ENCODE results near the gene DDX56.
A peak's percentile ranks its signal among the peaks of the same experiment; 100 is the strongest.
"Not testable (repeated sequence)": the region's sequence is repeated elsewhere in the genome, so short reads cannot be mapped to it uniquely, and the experiment has no call there.

DDX56 gene

DNA sequence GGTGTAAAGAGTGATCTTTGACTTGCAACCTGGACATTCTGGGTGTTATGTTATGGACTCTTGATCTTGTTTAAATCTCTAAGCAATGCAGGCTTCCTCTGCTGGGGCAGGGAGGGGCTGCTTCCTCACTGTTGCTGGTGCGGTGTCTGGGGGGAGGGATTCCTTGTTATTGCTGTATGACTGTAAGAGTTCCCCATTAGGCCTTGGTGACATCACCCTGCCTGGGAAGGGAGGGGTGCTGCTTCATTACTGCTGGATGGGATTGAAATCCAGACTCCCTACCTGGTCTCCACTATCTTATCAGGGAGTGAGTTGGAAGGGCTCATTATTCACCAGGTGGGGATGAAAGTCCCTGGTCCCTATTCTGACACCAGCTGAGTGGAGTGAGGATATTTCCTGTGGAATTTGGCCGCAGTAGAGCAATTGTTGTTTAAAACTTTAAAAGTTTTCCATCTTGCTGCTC is 41.5 kb upstream of the DDX56 start:
- H3K4me3 ChIP-seq (ENCODE audit: low read length in 2 of 2) = no peak overlapping the region
- H3K27me3 ChIP-seq (ENCODE audit: control insufficient read depth in 1 of 2, insufficient read depth in 2 of 2, low read length in 2 of 2) = no peaks in the 10 kb centered on the region
- no peak overlapping the region for H3K27ac ChIP-seq (ENCODE audit: low read length)
- H3K9me3 ChIP-seq (ENCODE audit: control insufficient read depth in 2 of 2, low read length in 2 of 2) = no peaks in the 10 kb centered on the region
- H3K4me1 ChIP-seq (ENCODE audit: control insufficient read depth, insufficient read depth, low read length) = peaks cover 5% of the 10 kb centered on the region
- peaks cover 0 to 4% of the 10 kb centered on the region in 2 donors for H3K36me3 ChIP-seq (ENCODE audit: control insufficient read depth in 2 of 2, insufficient read depth in 2 of 2, low read length in 2 of 2)
- H3K9ac ChIP-seq (ENCODE audit: low read length in 2 of 2) = peak overlapping the region in 1 of 2 donors; percentile 18

DNA sequence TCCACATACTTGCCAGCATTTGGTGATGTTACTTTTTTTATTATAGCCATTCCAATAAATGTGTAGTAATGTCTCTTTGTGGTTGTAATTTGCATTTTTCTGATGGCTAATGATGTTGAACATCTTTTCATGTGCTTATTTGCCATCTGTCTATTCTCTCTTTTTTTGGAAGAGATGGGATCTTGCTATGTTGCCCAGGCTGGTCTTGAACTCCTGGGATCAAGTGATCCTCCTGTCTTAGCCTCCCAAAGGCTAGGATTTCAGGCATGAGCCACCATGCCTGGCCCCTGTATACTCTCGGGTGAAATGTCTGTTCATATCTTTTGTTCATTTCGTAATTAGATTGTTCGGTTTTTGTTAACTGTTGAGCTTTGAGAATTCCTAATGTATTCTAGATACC is 36.1 kb upstream of the DDX56 start:
- H3K9ac ChIP-seq (ENCODE audit: low read length in 2 of 2) = no peak overlapping the region
- no peak overlapping the region for H3K27ac ChIP-seq (ENCODE audit: low read length)
- H3K4me3 ChIP-seq (ENCODE audit: low read length in 2 of 2) = no peak overlapping the region
- no peaks in the 10 kb centered on the region for H3K9me3 ChIP-seq (ENCODE audit: control insufficient read depth in 2 of 2, low read length in 2 of 2)
- H3K27me3 ChIP-seq (ENCODE audit: control insufficient read depth in 1 of 2, insufficient read depth in 2 of 2, low read length in 2 of 2) = no peaks in the 10 kb centered on the region
- peaks cover 11% of the 10 kb centered on the region for H3K4me1 ChIP-seq (ENCODE audit: control insufficient read depth, insufficient read depth, low read length)
- H3K36me3 ChIP-seq (ENCODE audit: control insufficient read depth in 2 of 2, insufficient read depth in 2 of 2, low read length in 2 of 2) = no peaks in the 10 kb centered on the region

DNA sequence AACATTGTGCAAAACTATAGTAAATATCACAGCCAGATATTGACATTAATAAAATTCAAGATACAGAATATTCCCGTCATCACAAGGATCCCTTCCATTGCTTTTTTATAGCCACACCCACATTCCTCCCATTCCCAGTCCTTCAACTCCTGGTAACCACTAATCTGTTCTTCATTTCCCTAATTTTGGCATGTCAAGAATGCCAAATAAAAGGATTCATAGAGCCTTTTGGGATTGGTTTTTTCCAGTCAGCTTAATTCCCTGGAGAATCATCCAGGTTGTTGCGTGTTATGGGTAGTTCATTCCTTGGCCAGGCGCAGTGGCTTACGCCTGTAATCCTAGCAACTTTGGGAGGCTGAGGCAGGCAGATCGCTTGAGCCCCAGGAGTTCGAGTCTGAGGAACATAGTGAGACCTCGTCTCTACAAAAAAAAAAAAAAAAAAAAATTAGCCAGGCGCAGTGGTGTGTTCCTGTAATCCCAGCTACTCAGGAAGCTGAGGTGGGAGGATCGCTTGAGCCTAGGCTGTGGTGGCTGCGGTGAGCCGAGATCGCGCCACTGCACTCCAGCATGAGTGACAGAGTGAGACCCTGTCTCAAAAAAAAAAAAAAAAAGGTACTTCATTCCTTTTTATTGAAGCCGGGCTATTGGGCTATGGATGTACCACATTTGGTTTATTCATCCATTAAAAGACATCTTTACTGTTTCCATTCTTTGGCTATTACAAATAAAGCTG is 35.4 kb upstream of the DDX56 start:
- Histone ChIP-seq H3K9ac (ENCODE audit: low read length in 2 of 2) (no peak overlapping the region), H3K36me3 (ENCODE audit: control insufficient read depth in 2 of 2, insufficient read depth in 2 of 2, low read length in 2 of 2) (no peaks in the 10 kb centered on the region), H3K4me1 (ENCODE audit: control insufficient read depth, insufficient read depth, low read length) (peaks cover 11% of the 10 kb centered on the region), H3K27me3 (ENCODE audit: control insufficient read depth in 1 of 2, insufficient read depth in 2 of 2, low read length in 2 of 2) (no peaks in the 10 kb centered on the region), H3K27ac (ENCODE audit: low read length) (no peak overlapping the region), H3K4me3 (ENCODE audit: low read length in 2 of 2) (no peak overlapping the region), H3K9me3 (ENCODE audit: control insufficient read depth in 2 of 2, low read length in 2 of 2) (no peaks in the 10 kb centered on the region)

DNA sequence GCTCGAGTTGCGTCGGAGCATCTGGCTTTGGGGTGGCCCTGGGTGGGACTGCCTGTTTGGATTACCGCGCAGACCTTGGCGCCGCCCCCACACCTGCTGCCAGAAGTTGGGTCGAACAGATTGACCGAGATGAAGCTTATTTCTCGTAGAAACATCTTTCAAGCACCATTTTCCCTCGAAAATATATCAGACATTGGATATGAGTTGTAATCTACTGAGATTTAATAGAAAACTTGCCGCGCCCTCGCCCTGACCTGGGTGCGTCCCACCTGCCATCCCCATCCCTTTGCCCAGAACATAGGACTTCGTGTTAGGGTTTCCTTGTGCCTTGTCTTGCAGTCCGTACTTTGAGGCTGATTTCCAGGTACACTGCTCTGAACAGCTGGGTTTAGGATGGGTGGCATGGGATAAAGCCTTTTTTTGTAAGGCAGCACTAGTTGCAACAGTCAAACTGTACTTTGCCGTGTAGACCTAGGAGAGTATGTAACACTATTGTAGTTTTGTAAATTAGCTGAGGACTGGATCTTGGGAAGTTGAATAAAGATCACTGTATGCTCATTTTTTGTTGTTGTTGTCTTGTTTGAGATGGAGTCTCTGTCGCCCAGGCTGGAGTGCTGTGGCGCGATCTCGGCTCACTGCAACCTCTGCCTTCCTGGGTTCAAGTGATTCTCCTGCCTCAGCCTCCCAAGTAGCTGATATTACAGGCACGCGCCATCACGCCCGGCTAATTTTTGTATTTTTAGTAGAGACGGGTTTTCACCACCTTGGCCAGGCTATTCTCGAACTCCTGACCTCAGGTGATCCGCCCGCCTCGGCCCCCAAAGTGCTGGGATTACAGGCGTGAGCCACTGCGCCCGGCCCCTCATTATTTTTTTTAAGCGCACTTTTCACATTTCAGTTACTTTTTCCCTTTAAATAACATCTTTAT is 33.7 kb upstream of the DDX56 start:
- Histone ChIP-seq H3K36me3 (ENCODE audit: control insufficient read depth in 2 of 2, insufficient read depth in 2 of 2, low read length in 2 of 2) (no peaks in the 10 kb centered on the region), H3K27me3 (ENCODE audit: control insufficient read depth in 1 of 2, insufficient read depth in 2 of 2, low read length in 2 of 2) (no peaks in the 10 kb centered on the region), H3K27ac (ENCODE audit: low read length) (peak overlapping the region; percentile 96), H3K9me3 (ENCODE audit: control insufficient read depth in 2 of 2, low read length in 2 of 2) (no peaks in the 10 kb centered on the region), H3K9ac (ENCODE audit: low read length in 2 of 2) (peak overlapping the region; percentile 81 to 95), H3K4me1 (ENCODE audit: control insufficient read depth, insufficient read depth, low read length) (peaks cover 11% of the 10 kb centered on the region), H3K4me3 (ENCODE audit: low read length in 2 of 2) (peak overlapping the region; percentile 79 to 97)

DNA sequence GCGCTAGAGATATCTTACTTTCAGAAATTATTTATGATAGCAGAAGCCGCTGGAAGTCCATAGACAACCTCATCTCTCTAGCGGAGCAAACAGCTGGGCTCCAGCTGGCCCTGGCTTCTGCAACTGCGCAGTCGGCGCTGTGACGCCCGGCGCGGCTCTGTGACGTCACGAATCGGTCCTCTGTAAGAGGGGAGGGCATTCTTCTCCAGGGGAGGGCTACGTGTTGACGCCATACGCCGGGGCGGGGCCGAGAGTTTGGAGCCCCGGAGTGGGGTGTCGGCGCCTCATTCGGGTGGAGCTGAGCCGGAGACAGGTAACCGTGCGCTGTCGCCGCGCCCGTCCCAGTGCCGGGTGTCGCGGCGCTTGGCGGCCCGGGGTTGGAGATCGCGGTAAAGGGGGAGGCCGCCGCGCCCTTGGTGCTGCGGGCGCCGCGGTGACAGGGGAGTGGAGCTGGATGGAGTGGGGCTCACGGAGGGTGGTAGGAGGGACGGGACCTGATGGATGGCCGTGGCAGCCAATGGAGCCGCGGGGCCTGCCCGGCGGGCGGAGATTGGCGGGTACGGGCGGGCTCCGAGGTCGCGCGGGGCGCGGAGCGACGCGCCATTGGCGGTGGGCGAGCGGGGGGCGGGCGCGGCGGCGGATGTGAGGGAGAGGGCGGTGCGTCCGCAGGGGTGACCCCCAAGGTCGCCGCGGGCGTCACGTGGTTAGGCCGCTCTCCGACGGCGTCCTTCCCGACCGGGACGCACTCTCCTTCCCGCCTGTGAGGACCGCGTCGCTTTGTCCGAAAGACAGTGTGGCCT is 32.8 kb upstream of the DDX56 start, which contains the start of gene OGDH:
Gene OGDH (plus strand): TSS at position 287 of the 800 bp plus-strand sequence. CDS start 17,717 bp downstream, outside the sequence.
- H3K9me3 ChIP-seq (ENCODE audit: control insufficient read depth in 2 of 2, low read length in 2 of 2) = no peaks in the 10 kb centered on the region
- peaks cover 11% of the 10 kb centered on the region for H3K4me1 ChIP-seq (ENCODE audit: control insufficient read depth, insufficient read depth, low read length)

DNA sequence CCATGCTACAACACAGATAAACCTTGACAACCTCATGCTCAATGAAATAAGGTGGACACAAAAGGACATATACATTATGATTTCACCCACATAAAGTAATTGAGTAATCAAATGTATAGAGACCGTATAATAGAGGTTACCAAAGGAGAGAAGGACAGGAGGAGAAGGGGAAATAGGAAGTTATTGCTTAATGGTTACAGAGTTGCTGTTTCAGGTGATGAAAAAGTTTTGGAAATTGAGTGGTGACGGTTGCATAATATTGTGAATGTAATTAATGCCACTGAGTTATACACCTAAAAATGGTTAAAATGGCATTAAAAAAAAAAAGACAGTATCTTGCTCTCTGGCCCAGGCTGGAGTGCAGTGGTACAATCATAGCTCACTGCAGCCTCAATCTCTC is 31.2 kb upstream of the DDX56 start:
- no peak overlapping the region for H3K9ac ChIP-seq (ENCODE audit: low read length in 2 of 2)
- H3K36me3 ChIP-seq (ENCODE audit: control insufficient read depth in 2 of 2, insufficient read depth in 2 of 2, low read length in 2 of 2) = no peaks in the 10 kb centered on the region
- no peaks in the 10 kb centered on the region for H3K9me3 ChIP-seq (ENCODE audit: control insufficient read depth in 2 of 2, low read length in 2 of 2)
- H3K4me3 ChIP-seq (ENCODE audit: low read length in 2 of 2) = no peak overlapping the region
- no peak overlapping the region for H3K27ac ChIP-seq (ENCODE audit: low read length)
- H3K4me1 ChIP-seq (ENCODE audit: control insufficient read depth, insufficient read depth, low read length) = peaks cover 11% of the 10 kb centered on the region
- H3K27me3 ChIP-seq (ENCODE audit: control insufficient read depth in 1 of 2, insufficient read depth in 2 of 2, low read length in 2 of 2) = no peaks in the 10 kb centered on the region

More for the DNA sequence above, 32.8 kb upstream of the DDX56 start, which contains the start of gene OGDH:
- Histone ChIP-seq H3K27ac (ENCODE audit: low read length) (peak within 1 kb of the TSS; percentile 96), H3K4me3 (ENCODE audit: low read length in 2 of 2) (peak within 1 kb of the TSS; percentile 89 to 97), H3K9ac (ENCODE audit: low read length in 2 of 2) (peak within 1 kb of the TSS; percentile 81 to 97), H3K27me3 (ENCODE audit: control insufficient read depth in 1 of 2, insufficient read depth in 2 of 2, low read length in 2 of 2) (no peaks in the 10 kb centered on the region), H3K36me3 (ENCODE audit: control insufficient read depth in 2 of 2, insufficient read depth in 2 of 2, low read length in 2 of 2) (no peaks in the 10 kb centered on the region)

DNA sequence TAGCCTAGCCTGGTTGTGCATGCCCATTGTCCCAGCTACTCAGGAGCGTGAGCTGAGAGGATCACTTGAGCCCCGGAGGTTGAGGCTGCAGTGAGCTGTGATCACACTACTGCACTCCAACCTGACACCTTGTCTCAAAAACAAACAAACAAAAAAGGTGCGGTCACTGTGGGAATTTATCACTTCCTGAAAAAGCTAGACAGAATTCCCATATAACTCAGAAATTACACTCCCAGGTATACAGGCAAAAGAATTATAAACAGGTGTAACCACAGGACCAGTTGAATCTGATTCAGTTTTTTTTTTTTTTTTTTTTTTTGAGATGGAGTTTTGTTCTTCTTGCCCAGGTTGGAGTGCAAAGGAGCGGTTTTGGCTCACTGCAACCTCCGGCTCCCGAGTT is 29.5 kb upstream of the DDX56 start:
- H3K27ac ChIP-seq (ENCODE audit: low read length) = no peak overlapping the region
- H3K4me1 ChIP-seq (ENCODE audit: control insufficient read depth, insufficient read depth, low read length) = peaks cover 8% of the 10 kb centered on the region
- H3K27me3 ChIP-seq (ENCODE audit: control insufficient read depth in 1 of 2, insufficient read depth in 2 of 2, low read length in 2 of 2) = no peaks in the 10 kb centered on the region
- H3K9me3 ChIP-seq (ENCODE audit: control insufficient read depth in 2 of 2, low read length in 2 of 2) = no peaks in the 10 kb centered on the region
- no peak overlapping the region for H3K9ac ChIP-seq (ENCODE audit: low read length in 2 of 2)
- no peaks in the 10 kb centered on the region for H3K36me3 ChIP-seq (ENCODE audit: control insufficient read depth in 2 of 2, insufficient read depth in 2 of 2, low read length in 2 of 2)
- H3K4me3 ChIP-seq (ENCODE audit: low read length in 2 of 2) = no peak overlapping the region

DNA sequence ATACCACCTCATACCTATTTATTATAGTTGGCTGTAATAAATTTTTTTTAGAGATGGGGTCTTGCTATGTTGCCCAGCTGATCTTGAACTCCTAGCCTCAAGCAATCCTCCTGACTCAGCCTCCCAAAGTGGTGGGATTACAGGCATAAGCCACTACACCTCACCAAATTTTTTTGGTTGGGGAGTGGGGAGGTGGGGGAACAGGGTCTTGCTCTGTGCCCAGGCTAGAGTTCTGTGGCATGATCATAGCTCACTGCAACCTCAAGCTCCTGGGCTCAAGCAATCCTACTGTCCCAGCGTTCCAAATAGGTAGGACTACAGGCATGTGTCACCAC is 28.8 kb upstream of the DDX56 start:
- Histone ChIP-seq H3K27ac (ENCODE audit: low read length) (no peak overlapping the region), H3K4me3 (ENCODE audit: low read length in 2 of 2) (no peak overlapping the region), H3K36me3 (ENCODE audit: control insufficient read depth in 2 of 2, insufficient read depth in 2 of 2, low read length in 2 of 2) (no peaks in the 10 kb centered on the region), H3K4me1 (ENCODE audit: control insufficient read depth, insufficient read depth, low read length) (peaks cover 7% of the 10 kb centered on the region), H3K9me3 (ENCODE audit: control insufficient read depth in 2 of 2, low read length in 2 of 2) (no peaks in the 10 kb centered on the region), H3K27me3 (ENCODE audit: control insufficient read depth in 1 of 2, insufficient read depth in 2 of 2, low read length in 2 of 2) (no peaks in the 10 kb centered on the region), H3K9ac (ENCODE audit: low read length in 2 of 2) (no peak overlapping the region)

DNA sequence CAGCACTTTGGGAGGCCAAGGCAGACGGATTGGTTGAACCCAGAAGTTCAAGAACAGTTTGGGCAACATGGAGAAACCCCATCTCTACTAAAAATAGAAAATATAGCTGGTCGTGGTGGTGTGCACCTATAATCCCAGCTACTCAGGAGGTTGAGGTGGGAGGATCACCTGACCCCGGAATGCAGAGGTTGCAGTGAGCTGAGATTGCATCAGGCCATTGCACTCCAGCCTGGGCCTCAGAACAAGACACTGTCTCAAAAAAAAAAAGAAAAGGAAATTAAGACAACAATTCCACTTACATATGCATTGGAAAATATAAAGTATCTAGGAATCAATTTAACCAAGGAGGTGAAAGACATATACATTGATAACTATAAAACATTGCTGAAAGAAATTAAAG is 25.5 kb upstream of the DDX56 start:
- no peaks in the 10 kb centered on the region for H3K9me3 ChIP-seq (ENCODE audit: control insufficient read depth in 2 of 2, low read length in 2 of 2)
- no peak overlapping the region for H3K9ac ChIP-seq (ENCODE audit: low read length in 2 of 2)
- H3K27ac ChIP-seq (ENCODE audit: low read length) = no peak overlapping the region
- H3K4me3 ChIP-seq (ENCODE audit: low read length in 2 of 2) = no peak overlapping the region
- H3K27me3 ChIP-seq (ENCODE audit: control insufficient read depth in 1 of 2, insufficient read depth in 2 of 2, low read length in 2 of 2) = no peaks in the 10 kb centered on the region
- no peaks in the 10 kb centered on the region for H3K36me3 ChIP-seq (ENCODE audit: control insufficient read depth in 2 of 2, insufficient read depth in 2 of 2, low read length in 2 of 2)
- no peaks in the 10 kb centered on the region for H3K4me1 ChIP-seq (ENCODE audit: control insufficient read depth, insufficient read depth, low read length)

DNA sequence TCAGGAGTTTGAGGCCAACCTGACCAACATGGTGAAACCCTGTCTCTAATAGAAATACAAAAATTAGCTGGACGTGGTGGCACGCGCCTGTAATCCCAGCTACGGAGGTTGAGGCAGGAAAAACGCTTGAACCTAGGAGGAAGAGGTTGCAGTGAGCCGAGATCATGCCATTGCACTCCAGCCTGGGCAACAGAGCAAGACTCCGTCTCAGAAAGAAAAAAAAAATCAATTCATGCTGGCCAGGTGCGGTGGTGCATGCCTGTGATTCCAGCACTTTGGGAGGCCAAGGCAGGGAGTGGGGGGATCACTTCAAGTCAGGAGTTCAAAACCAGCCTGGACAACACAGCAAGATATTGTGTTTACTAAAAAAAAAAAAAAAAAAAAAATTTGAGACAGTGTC is 23.5 kb upstream of the DDX56 start:
- not testable (repeated sequence) for H3K4me1 ChIP-seq (ENCODE audit: control insufficient read depth, insufficient read depth, low read length); H3K27ac ChIP-seq (ENCODE audit: low read length); H3K9ac ChIP-seq (ENCODE audit: low read length in 2 of 2); H3K36me3 ChIP-seq (ENCODE audit: control insufficient read depth in 2 of 2, insufficient read depth in 2 of 2, low read length in 2 of 2); H3K4me3 ChIP-seq (ENCODE audit: low read length in 2 of 2); H3K9me3 ChIP-seq (ENCODE audit: control insufficient read depth in 2 of 2, low read length in 2 of 2); H3K27me3 ChIP-seq (ENCODE audit: control insufficient read depth in 1 of 2, insufficient read depth in 2 of 2, low read length in 2 of 2)

Measured in stomach smooth muscle (tissue), 2 donors.